ENCODE measurements around the gene ATF6.

DNA sequence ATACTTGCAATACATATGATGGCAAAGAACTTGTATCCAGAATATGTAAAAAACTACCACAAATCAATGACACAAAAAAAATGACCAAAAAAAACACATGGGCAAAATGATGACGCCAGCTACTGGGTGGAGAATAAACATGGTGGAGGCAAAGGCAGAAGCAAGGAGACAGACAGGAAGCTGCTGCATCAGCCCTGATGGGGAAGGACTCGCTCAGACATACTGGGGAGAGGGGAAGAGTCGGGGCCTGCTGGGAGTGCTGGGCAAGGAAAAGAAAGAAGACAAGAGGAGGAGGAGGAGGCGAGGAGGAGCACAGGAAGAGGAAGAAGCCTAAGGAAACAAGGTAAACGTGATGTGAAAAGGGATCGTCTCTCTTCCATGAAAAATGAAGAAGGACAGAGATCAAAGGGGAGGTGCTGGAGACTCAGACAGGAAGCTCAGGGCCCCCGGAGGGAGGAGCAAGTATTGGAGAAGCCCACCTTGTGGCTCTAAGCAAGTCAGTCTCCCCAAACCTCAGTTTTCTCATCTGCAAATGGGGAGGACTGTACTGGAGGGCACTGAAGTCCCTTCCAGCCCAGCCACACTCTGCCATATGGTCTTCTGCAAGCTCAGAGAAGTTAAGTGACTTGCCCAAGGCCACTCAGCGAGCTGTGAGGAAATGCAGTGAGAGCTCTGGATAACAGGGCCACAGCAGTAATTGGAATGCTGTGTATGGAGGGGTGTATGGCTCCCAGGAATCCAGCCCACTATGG lies 233.4 kb downstream of the ATF6 start:
- TF ChIP-seq, protein P1, sequence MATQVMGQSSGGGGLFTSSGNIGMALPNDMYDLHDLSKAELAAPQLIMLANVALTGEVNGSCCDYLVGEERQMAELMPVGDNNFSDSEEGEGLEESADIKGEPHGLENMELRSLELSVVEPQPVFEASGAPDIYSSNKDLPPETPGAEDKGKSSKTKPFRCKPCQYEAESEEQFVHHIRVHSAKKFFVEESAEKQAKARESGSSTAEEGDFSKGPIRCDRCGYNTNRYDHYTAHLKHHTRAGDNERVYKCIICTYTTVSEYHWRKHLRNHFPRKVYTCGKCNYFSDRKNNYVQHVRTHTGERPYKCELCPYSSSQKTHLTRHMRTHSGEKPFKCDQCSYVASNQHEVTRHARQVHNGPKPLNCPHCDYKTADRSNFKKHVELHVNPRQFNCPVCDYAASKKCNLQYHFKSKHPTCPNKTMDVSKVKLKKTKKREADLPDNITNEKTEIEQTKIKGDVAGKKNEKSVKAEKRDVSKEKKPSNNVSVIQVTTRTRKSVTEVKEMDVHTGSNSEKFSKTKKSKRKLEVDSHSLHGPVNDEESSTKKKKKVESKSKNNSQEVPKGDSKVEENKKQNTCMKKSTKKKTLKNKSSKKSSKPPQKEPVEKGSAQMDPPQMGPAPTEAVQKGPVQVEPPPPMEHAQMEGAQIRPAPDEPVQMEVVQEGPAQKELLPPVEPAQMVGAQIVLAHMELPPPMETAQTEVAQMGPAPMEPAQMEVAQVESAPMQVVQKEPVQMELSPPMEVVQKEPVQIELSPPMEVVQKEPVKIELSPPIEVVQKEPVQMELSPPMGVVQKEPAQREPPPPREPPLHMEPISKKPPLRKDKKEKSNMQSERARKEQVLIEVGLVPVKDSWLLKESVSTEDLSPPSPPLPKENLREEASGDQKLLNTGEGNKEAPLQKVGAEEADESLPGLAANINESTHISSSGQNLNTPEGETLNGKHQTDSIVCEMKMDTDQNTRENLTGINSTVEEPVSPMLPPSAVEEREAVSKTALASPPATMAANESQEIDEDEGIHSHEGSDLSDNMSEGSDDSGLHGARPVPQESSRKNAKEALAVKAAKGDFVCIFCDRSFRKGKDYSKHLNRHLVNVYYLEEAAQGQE (IDR thresholded peaks at IDR 0.05), result no peak
- TF ChIP-seq, protein P2, sequence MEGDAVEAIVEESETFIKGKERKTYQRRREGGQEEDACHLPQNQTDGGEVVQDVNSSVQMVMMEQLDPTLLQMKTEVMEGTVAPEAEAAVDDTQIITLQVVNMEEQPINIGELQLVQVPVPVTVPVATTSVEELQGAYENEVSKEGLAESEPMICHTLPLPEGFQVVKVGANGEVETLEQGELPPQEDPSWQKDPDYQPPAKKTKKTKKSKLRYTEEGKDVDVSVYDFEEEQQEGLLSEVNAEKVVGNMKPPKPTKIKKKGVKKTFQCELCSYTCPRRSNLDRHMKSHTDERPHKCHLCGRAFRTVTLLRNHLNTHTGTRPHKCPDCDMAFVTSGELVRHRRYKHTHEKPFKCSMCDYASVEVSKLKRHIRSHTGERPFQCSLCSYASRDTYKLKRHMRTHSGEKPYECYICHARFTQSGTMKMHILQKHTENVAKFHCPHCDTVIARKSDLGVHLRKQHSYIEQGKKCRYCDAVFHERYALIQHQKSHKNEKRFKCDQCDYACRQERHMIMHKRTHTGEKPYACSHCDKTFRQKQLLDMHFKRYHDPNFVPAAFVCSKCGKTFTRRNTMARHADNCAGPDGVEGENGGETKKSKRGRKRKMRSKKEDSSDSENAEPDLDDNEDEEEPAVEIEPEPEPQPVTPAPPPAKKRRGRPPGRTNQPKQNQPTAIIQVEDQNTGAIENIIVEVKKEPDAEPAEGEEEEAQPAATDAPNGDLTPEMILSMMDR (IDR thresholded peaks at IDR 0.05; ENCODE audit: low read depth, low read length, missing input control), result no peak
- TF ChIP-seq JUND (IDR thresholded peaks at IDR 0.05) (no peak), YY1 (IDR thresholded peaks at IDR 0.05) (no peak), FOXA1 (IDR thresholded peaks at IDR 0.05) (no peak), RAD21 (IDR thresholded peaks at IDR 0.05) (no peak), GABPA (IDR thresholded peaks at IDR 0.05 in 1 of 2, conservative IDR thresholded peaks at IDR 0.05 in 1 of 2) (no peak)
- TF ChIP-seq, protein P3, sequence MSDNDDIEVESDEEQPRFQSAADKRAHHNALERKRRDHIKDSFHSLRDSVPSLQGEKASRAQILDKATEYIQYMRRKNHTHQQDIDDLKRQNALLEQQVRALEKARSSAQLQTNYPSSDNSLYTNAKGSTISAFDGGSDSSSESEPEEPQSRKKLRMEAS (IDR thresholded peaks at IDR 0.05), result no peak
- TF ChIP-seq, protein P4, sequence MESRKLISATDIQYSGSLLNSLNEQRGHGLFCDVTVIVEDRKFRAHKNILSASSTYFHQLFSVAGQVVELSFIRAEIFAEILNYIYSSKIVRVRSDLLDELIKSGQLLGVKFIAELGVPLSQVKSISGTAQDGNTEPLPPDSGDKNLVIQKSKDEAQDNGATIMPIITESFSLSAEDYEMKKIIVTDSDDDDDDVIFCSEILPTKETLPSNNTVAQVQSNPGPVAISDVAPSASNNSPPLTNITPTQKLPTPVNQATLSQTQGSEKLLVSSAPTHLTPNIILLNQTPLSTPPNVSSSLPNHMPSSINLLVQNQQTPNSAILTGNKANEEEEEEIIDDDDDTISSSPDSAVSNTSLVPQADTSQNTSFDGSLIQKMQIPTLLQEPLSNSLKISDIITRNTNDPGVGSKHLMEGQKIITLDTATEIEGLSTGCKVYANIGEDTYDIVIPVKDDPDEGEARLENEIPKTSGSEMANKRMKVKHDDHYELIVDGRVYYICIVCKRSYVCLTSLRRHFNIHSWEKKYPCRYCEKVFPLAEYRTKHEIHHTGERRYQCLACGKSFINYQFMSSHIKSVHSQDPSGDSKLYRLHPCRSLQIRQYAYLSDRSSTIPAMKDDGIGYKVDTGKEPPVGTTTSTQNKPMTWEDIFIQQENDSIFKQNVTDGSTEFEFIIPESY (IDR thresholded peaks at IDR 0.05), result no peak
- TF ChIP-seq, protein P5, sequence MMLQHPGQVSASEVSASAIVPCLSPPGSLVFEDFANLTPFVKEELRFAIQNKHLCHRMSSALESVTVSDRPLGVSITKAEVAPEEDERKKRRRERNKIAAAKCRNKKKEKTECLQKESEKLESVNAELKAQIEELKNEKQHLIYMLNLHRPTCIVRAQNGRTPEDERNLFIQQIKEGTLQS (IDR thresholded peaks at IDR 0.05), result no peak

Measured in liver (tissue), 3 donors.